Measurements from ENCODE around the gene DSTYK.

GRCh38 chr1:205248793-205249601 lies 37.5 kb upstream of the DSTYK start:
- TF ChIP-seq CTCF (conservative IDR thresholded peaks at IDR 0.05; ENCODE audit: low read length), result no peak
- TF ChIP-seq EZH2phosphoT487 (IDR thresholded peaks at IDR 0.05; ENCODE audit: borderline replicate concordance), result no peak
